NB4 (cell line): ENCODE data around the gene CFAP20.

Experiments used
- DNase-seq: peaks from one replicate; pipeline ENCODE4 v3.0.0; 2010; ENCODE audit warnings: low read depth
- H3K4me3 ChIP-seq: one replicate; pipeline ENCODE4 v1.5.1; 2011; ENCODE audit warnings: mild to moderate bottlenecking, low read depth, low read length, moderate library complexity
- CTCF ChIP-seq: IDR thresholded peaks from one replicate; pipeline ENCODE4 v1.5.1; 2012; ENCODE audit warnings: low read depth, low read length
- MAX ChIP-seq: IDR thresholded peaks from 2 replicates; pipeline ENCODE4 v1.6.1; 2011; ENCODE audit warnings: low read depth, low read length
- MYC ChIP-seq: IDR thresholded peaks from 2 replicates; pipeline ENCODE4 v1.6.1; 2011; ENCODE audit warnings: low read depth, low read length
- POLR2A ChIP-seq: IDR thresholded peaks from 2 replicates; pipeline ENCODE4 v1.6.1; 2011; ENCODE audit warnings: mild to moderate bottlenecking; ENCODE audit not compliant: insufficient read length; ENCODE audit errors: extremely low read depth

CFAP20 gene

GRCh38 chr16:58158725-58159124 lies 29.5 kb upstream of the CFAP20 start:
- H3K4me3 ChIP-seq, result no peak overlapping the region
- no peak for DNase-seq
- TF ChIP-seq MAX (no peak), POLR2A (no peak), MYC (no peak), CTCF (no peak)

- TF ChIP-seq MAX, result no peak
- no peak for TF ChIP-seq MYC
- no peak for DNase-seq
- H3K4me3 ChIP-seq, result no peak overlapping the region
These were observed 28.9 kb upstream of the CFAP20 start for GRCh38 chr16:58157951-58158540.

GRCh38 chr16:58157239-58157638 lies 28.1 kb upstream of the CFAP20 start:
- no peak for TF ChIP-seq CTCF
- no peak for TF ChIP-seq MAX
- TF ChIP-seq MYC, result no peak
- TF ChIP-seq POLR2A, result no peak
- DNase-seq, result no peak
- no peak overlapping the region for H3K4me3 ChIP-seq

- TF ChIP-seq CTCF, result no peak
- TF ChIP-seq POLR2A, result no peak
- no peak for TF ChIP-seq MYC
- no peak for TF ChIP-seq MAX
- no peak overlapping the region for H3K4me3 ChIP-seq
- no peak for DNase-seq
These were observed 26.7 kb upstream of the CFAP20 start for GRCh38 chr16:58155839-58156238.

- no peak for TF ChIP-seq MAX
- no peak for TF ChIP-seq MYC
- no peak for TF ChIP-seq POLR2A
- TF ChIP-seq CTCF, result no peak
- no peak for DNase-seq
- no peak overlapping the region for H3K4me3 ChIP-seq
These were observed 25.2 kb upstream of the CFAP20 start for GRCh38 chr16:58154345-58154744.

GRCh38 chr16:58152246-58152868 lies 23.2 kb upstream of the CFAP20 start:
- TF ChIP-seq POLR2A, result no peak
- TF ChIP-seq CTCF, result no peak
- no peak for TF ChIP-seq MYC
- no peak for TF ChIP-seq MAX
- no peak overlapping the region for H3K4me3 ChIP-seq
- no peak for DNase-seq
